ENCODE data around the gene C19orf81.

Gene C19orf81

DNA sequence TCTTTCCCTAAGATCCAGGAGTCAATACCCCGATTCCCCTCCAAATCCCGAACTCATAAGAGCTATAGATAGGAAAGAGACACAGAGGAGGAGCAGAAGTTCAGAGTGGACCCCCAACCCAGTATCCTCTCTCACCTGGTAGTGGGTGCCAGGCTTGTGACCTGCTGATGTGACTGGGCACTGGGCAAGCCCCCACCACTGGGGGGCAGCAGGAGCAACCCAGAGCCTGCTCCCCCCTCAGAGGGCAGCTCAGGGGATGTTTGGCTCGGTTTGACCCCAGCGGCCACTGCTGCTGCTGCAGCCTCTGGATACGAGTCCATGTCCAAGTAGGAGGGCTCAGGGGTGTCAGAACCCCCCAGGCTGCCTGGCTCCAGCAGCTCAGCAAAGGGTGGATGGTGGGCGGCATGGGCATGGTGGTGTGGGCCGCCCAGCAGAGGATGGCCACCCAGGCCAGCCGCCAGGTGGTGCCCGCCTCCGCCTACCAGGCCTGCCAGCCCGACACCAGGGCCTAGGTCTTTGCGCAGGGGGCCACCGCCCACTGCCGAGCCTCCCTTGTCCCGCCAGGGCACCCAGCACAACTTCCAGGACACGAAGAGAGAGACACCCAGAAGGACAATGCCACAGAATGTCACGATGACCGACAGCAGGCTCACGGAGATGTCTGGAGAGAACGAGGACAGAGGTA, 17.0 kb upstream of the C19orf81 start:
- TF ChIP-seq, protein P1, sequence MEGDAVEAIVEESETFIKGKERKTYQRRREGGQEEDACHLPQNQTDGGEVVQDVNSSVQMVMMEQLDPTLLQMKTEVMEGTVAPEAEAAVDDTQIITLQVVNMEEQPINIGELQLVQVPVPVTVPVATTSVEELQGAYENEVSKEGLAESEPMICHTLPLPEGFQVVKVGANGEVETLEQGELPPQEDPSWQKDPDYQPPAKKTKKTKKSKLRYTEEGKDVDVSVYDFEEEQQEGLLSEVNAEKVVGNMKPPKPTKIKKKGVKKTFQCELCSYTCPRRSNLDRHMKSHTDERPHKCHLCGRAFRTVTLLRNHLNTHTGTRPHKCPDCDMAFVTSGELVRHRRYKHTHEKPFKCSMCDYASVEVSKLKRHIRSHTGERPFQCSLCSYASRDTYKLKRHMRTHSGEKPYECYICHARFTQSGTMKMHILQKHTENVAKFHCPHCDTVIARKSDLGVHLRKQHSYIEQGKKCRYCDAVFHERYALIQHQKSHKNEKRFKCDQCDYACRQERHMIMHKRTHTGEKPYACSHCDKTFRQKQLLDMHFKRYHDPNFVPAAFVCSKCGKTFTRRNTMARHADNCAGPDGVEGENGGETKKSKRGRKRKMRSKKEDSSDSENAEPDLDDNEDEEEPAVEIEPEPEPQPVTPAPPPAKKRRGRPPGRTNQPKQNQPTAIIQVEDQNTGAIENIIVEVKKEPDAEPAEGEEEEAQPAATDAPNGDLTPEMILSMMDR (IDR thresholded peaks at IDR 0.05; ENCODE audit: borderline replicate concordance, extremely low read depth, low read length, poor library complexity, severe bottlenecking) = no peak
- TF ChIP-seq EZH2 (IDR thresholded peaks at IDR 0.05; ENCODE audit: borderline replicate concordance, low read depth, low read length, severe bottlenecking) = no peak
- Histone ChIP-seq H3K27me3 (ENCODE audit: insufficient read depth, low read length, poor library complexity) (no peaks in the 10 kb centered on the region), H3K4me2 (ENCODE audit: insufficient read depth, low read length) (no peak overlapping the region), H3K9ac (ENCODE audit: low read depth, low read length) (no peak overlapping the region), H3K9me3 (ENCODE audit: insufficient read depth, low read length, severe bottlenecking) (peaks cover 14% of the 10 kb centered on the region), H3K27ac (ENCODE audit: low read length) (no peak overlapping the region), H2AFZ (ENCODE audit: low read depth, low read length) (no peak overlapping the region), H3K4me1 (ENCODE audit: insufficient read depth, low read length) (no peaks in the 10 kb centered on the region), H4K20me1 (ENCODE audit: insufficient read depth, low read length) (no peaks in the 10 kb centered on the region), H3K36me3 (ENCODE audit: insufficient read depth, low read length) (no peaks in the 10 kb centered on the region), H3K4me3 (ENCODE audit: low read depth in 1 of 2, low read length in 2 of 2) (no peak overlapping the region), H3K79me2 (ENCODE audit: insufficient read depth, low read length) (no peaks in the 10 kb centered on the region)
- ATAC-seq (ENCODE audit: insufficient read depth, low read depth) (no peak), DNase-seq (no peak)

DNA sequence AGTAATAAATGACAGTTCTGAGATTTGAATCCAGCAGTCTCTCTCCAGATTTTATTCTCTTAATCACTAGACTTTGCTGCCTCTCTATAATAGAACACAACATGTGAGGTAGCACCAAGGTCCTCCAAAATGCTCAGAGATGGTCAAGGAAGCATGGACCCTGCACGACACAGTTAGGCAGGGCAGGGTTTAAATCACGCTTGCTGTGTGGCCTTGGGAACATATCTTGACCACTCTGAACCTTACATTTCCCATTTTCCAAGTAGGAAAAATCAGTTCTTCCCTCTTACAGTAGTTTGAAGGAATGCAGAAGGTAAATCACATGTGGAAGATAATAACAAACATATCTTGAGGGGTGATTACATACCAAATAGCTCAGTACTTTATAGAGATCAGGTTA, 15.9 kb upstream of the C19orf81 start:
- Histone ChIP-seq H4K20me1 (ENCODE audit: insufficient read depth, low read length) (no peaks in the 10 kb centered on the region), H3K4me2 (ENCODE audit: insufficient read depth, low read length) (no peak overlapping the region), H3K9ac (ENCODE audit: low read depth, low read length) (no peak overlapping the region), H3K4me1 (ENCODE audit: insufficient read depth, low read length) (no peaks in the 10 kb centered on the region), H3K9me3 (ENCODE audit: insufficient read depth, low read length, severe bottlenecking) (peaks cover 14% of the 10 kb centered on the region), H3K27me3 (ENCODE audit: insufficient read depth, low read length, poor library complexity) (no peaks in the 10 kb centered on the region), H3K4me3 (ENCODE audit: low read depth in 1 of 2, low read length in 2 of 2) (no peak overlapping the region), H3K79me2 (ENCODE audit: insufficient read depth, low read length) (no peaks in the 10 kb centered on the region), H3K36me3 (ENCODE audit: insufficient read depth, low read length) (no peaks in the 10 kb centered on the region), H2AFZ (ENCODE audit: low read depth, low read length) (no peak overlapping the region), H3K27ac (ENCODE audit: low read length) (no peak overlapping the region)
- ATAC-seq (ENCODE audit: insufficient read depth, low read depth) (no peak), DNase-seq (no peak)
- TF ChIP-seq, protein P1 (IDR thresholded peaks at IDR 0.05; ENCODE audit: borderline replicate concordance, extremely low read depth, low read length, poor library complexity, severe bottlenecking) = no peak
- TF ChIP-seq EZH2 (IDR thresholded peaks at IDR 0.05; ENCODE audit: borderline replicate concordance, low read depth, low read length, severe bottlenecking) = no peak

DNA sequence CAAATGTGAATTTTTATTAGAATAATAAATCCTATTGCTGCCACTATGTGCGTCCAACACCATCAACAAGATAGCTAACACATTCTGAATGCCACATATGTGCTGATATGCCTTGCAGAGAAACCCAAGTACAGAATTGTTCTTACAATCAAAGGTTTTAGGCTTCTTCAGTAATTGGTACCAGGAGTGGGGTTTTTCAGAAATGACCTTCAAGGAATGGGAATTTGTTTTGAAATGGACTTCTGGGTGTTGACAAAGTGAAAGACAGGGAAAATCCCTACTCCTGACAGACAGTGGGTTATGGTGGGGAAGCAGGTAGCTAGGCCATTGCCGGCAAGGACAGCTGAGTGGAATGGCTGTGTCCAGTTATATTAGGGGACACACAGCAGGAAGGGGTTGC, 15.3 kb upstream of the C19orf81 start:
- DNase-seq (no peak), ATAC-seq (ENCODE audit: insufficient read depth, low read depth) (no peak)
- H3K79me2 ChIP-seq (ENCODE audit: insufficient read depth, low read length) = no peaks in the 10 kb centered on the region
- no peaks in the 10 kb centered on the region for H3K4me1 ChIP-seq (ENCODE audit: insufficient read depth, low read length)
- peaks cover 4% of the 10 kb centered on the region for H3K27me3 ChIP-seq (ENCODE audit: insufficient read depth, low read length, poor library complexity)
- no peak overlapping the region for H2AFZ ChIP-seq (ENCODE audit: low read depth, low read length)
- TF ChIP-seq, protein P1 (IDR thresholded peaks at IDR 0.05; ENCODE audit: borderline replicate concordance, extremely low read depth, low read length, poor library complexity, severe bottlenecking) = no peak
- TF ChIP-seq EZH2 (IDR thresholded peaks at IDR 0.05; ENCODE audit: borderline replicate concordance, low read depth, low read length, severe bottlenecking) = no peak
- peaks cover 14% of the 10 kb centered on the region for H3K9me3 ChIP-seq (ENCODE audit: insufficient read depth, low read length, severe bottlenecking)
- H3K36me3 ChIP-seq (ENCODE audit: insufficient read depth, low read length) = no peaks in the 10 kb centered on the region
- H3K4me2 ChIP-seq (ENCODE audit: insufficient read depth, low read length) = no peak overlapping the region
- H3K9ac ChIP-seq (ENCODE audit: low read depth, low read length) = no peak overlapping the region
- H3K4me3 ChIP-seq (ENCODE audit: low read depth in 1 of 2, low read length in 2 of 2) = no peak overlapping the region
- H4K20me1 ChIP-seq (ENCODE audit: insufficient read depth, low read length) = no peaks in the 10 kb centered on the region
- H3K27ac ChIP-seq (ENCODE audit: low read length) = no peak overlapping the region

Measured in DND-41 (cell line).